Upper lobe of left lung (tissue), 4 donors: ENCODE data around the gene ISG15.

Experiments
- CTCF ChIP-seq, 6 experiments: fragments of 450-650 bp in 4 of 6; fragments of 200-600 bp in 2 of 6; sonication (generic) in 2 of 6; IDR thresholded peaks; one replicate each; pipeline ENCODE4 v1.5.1; 2016 to 2019; ENCODE audit warnings: antibody characterized with exemption in 6 of 6
- EP300 ChIP-seq, 4 donors: sonication (generic); formaldehyde crosslinking; IDR thresholded peaks; one replicate each; pipeline ENCODE4 v1.5.1; 2017; ENCODE audit warnings: antibody characterized with exemption in 4 of 4, control low read depth in 2 of 4

- TF ChIP-seq EP300 (IDR thresholded peaks at IDR 0.05) (no peak), CTCF (IDR thresholded peaks at IDR 0.05) (no peak)
Observed at GRCh38 chr1:1047963-1048362, 34.7 kb downstream of the ISG15 start.
